ENCODE results near the gene ENDOV. TPM values are rescaled to one million over a fixed set of nuclear protein-coding genes. Genes with fewer than 3 reads are reported as not detected.

ENDOV gene
- polyA plus RNA-seq, 1 donor (not counting 4 experiments of a cell fraction or from before 2014, with no cell fraction given), result 10.9 TPM

- no peaks in the 10 kb centered on the region for H4K20me1 ChIP-seq (ENCODE audit: control insufficient read depth, extremely low read depth, insufficient read depth, low read length)
- dilution Hi-C loops (cut with MboI; ENCODE audit: extremely low pct_ligation_motif_present, low sequenced_read_pairs), result no loop called here
- H3K79me2 ChIP-seq (ENCODE audit: control insufficient read depth, insufficient read depth, low read length), result no peaks in the 10 kb centered on the region
- DNase-seq (ENCODE audit: low read depth, low spot score) (no peak), FAIRE-seq (no peak)
- H3K27me3 ChIP-seq (ENCODE audit: control insufficient read depth, extremely low read depth, insufficient read depth, low read length), result no peaks in the 10 kb centered on the region
- no peak overlapping the region for H2AFZ ChIP-seq (ENCODE audit: control insufficient read depth, low read length)
- H3K4me1 ChIP-seq (ENCODE audit: control insufficient read depth, extremely low read depth, insufficient read depth, low read length), result no peaks in the 10 kb centered on the region
- H3K9me1 ChIP-seq (ENCODE audit: control insufficient read depth, extremely low read depth, insufficient read depth, low read length), result no peaks in the 10 kb centered on the region
- no peak for TF ChIP-seq EZH2 (IDR thresholded peaks at IDR 0.05; ENCODE audit: low read length)
- TF ChIP-seq, protein P1, sequence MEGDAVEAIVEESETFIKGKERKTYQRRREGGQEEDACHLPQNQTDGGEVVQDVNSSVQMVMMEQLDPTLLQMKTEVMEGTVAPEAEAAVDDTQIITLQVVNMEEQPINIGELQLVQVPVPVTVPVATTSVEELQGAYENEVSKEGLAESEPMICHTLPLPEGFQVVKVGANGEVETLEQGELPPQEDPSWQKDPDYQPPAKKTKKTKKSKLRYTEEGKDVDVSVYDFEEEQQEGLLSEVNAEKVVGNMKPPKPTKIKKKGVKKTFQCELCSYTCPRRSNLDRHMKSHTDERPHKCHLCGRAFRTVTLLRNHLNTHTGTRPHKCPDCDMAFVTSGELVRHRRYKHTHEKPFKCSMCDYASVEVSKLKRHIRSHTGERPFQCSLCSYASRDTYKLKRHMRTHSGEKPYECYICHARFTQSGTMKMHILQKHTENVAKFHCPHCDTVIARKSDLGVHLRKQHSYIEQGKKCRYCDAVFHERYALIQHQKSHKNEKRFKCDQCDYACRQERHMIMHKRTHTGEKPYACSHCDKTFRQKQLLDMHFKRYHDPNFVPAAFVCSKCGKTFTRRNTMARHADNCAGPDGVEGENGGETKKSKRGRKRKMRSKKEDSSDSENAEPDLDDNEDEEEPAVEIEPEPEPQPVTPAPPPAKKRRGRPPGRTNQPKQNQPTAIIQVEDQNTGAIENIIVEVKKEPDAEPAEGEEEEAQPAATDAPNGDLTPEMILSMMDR (optimal IDR thresholded peaks at IDR 0.05 in 1 of 3, IDR thresholded peaks at IDR 0.05 in 1 of 3, conservative IDR thresholded peaks at IDR 0.05 in 1 of 3; ENCODE audit: extremely low read depth in 1 of 3, insufficient read depth in 2 of 3, low read length in 3 of 3), result no peak
- H3K4me2 ChIP-seq (ENCODE audit: control insufficient read depth, extremely low read depth, insufficient read depth, low read depth, low read length), result no peak overlapping the region
- no peak overlapping the region for H3K4me3 ChIP-seq (ENCODE audit: control insufficient read depth in 2 of 3, extremely low read depth in 1 of 3, insufficient read depth in 2 of 3, low read depth in 1 of 3, low read length in 3 of 3)
- no peaks in the 10 kb centered on the region for H3K36me3 ChIP-seq (ENCODE audit: control insufficient read depth in 2 of 2, extremely low read depth in 1 of 2, insufficient read depth in 2 of 2, low read length in 2 of 2)
- no peaks in the 10 kb centered on the region for H3K9me3 ChIP-seq (ENCODE audit: control insufficient read depth, low read depth, low read length)
- no peak overlapping the region for H3K9ac ChIP-seq (ENCODE audit: control insufficient read depth, extremely low read depth, insufficient read depth, low read length)
- H3K27ac ChIP-seq (ENCODE audit: control insufficient read depth, insufficient read depth, low read length), result no peak overlapping the region
These were observed 26.2 kb downstream of the ENDOV start for GRCh38 chr17:80441133-80441578.

- Histone ChIP-seq H3K27me3 (ENCODE audit: control insufficient read depth, extremely low read depth, insufficient read depth, low read length) (no peaks in the 10 kb centered on the region), H4K20me1 (ENCODE audit: control insufficient read depth, extremely low read depth, insufficient read depth, low read length) (no peaks in the 10 kb centered on the region), H3K4me1 (ENCODE audit: control insufficient read depth, extremely low read depth, insufficient read depth, low read length) (no peaks in the 10 kb centered on the region), H3K9me1 (ENCODE audit: control insufficient read depth, extremely low read depth, insufficient read depth, low read length) (no peaks in the 10 kb centered on the region), H3K4me2 (ENCODE audit: control insufficient read depth, extremely low read depth, insufficient read depth, low read depth, low read length) (no peak overlapping the region), H3K27ac (ENCODE audit: control insufficient read depth, insufficient read depth, low read length) (no peak overlapping the region), H3K9ac (ENCODE audit: control insufficient read depth, extremely low read depth, insufficient read depth, low read length) (no peak overlapping the region), H2AFZ (ENCODE audit: control insufficient read depth, low read length) (no peak overlapping the region), H3K36me3 (ENCODE audit: control insufficient read depth in 2 of 2, extremely low read depth in 1 of 2, insufficient read depth in 2 of 2, low read length in 2 of 2) (no peaks in the 10 kb centered on the region), H3K4me3 (ENCODE audit: control insufficient read depth in 2 of 3, extremely low read depth in 1 of 3, insufficient read depth in 2 of 3, low read depth in 1 of 3, low read length in 3 of 3) (no peak overlapping the region), H3K79me2 (ENCODE audit: control insufficient read depth, insufficient read depth, low read length) (no peaks in the 10 kb centered on the region), H3K9me3 (ENCODE audit: control insufficient read depth, low read depth, low read length) (no peaks in the 10 kb centered on the region)
- TF ChIP-seq EZH2 (IDR thresholded peaks at IDR 0.05; ENCODE audit: low read length), result no peak
- TF ChIP-seq, protein P1 (optimal IDR thresholded peaks at IDR 0.05 in 1 of 3, IDR thresholded peaks at IDR 0.05 in 1 of 3, conservative IDR thresholded peaks at IDR 0.05 in 1 of 3; ENCODE audit: extremely low read depth in 1 of 3, insufficient read depth in 2 of 3, low read length in 3 of 3), result no peak
- DNase-seq (ENCODE audit: low read depth, low spot score), result no peak
- no peak for FAIRE-seq
- dilution Hi-C loops (cut with MboI; ENCODE audit: extremely low pct_ligation_motif_present, low sequenced_read_pairs), result no loop called here
These were observed 26.8 kb downstream of the ENDOV start for GRCh38 chr17:80441598-80442322.
